Common myeloid progenitor, CD34-positive (primary cell): ENCODE data around the gene RFX1.

Source experiments
- CTCF ChIA-PET: fragments of 350-600 bp; sonication (Branson Sonifier 250); formaldehyde crosslinking; loops from one replicate; lab custom pipeline; 2021; ENCODE audit warnings: antibody characterized with exemption; lab: Charles Lee
- POLR2A ChIA-PET: fragments of 350-600 bp; sonication (Branson Sonifier 250); formaldehyde crosslinking; loops from one replicate; lab custom pipeline; 2021; ENCODE audit warnings: antibody characterized with exemption; lab: Charles Lee
- DNase-seq, 3 donors: peaks; one replicate each; pipeline versions ENCODE4 v3.0.0 to v3.0.0-alpha.2; 2013
- H3K27ac ChIP-seq, 2 experiments: 1 replicate in 1 of 2; 2 replicates in 1 of 2; pipeline ENCODE4 v1.7.0; 2013; ENCODE audit warnings: inconsistent platforms in 2 of 2, low read length in 2 of 2, mild to moderate bottlenecking in 2 of 2, low read depth in 1 of 2, moderate library complexity in 1 of 2; ENCODE audit not compliant: severe bottlenecking in 2 of 2, insufficient read depth in 1 of 2, poor library complexity in 1 of 2
- H3K27me3 ChIP-seq, 5 experiments: replicated peaks in 2 of 5; 1 replicate in 3 of 5; 2 replicates in 2 of 5; pipeline versions ENCODE4 v1.6.1 to v1.7.0; 2013; ENCODE audit warnings: low read length in 4 of 5, mild to moderate bottlenecking in 2 of 5, moderate library complexity in 2 of 5, inconsistent platforms in 1 of 5; ENCODE audit not compliant: insufficient read depth in 5 of 5, control insufficient read depth in 4 of 5
- H3K36me3 ChIP-seq, 4 experiments: 1 replicate in 2 of 4; 2 replicates in 2 of 4; pipeline versions ENCODE4 v1.6.1 to v1.7.0; 2013; ENCODE audit warnings: low read length in 3 of 4, control low read depth in 1 of 4, mild to moderate bottlenecking in 1 of 4; ENCODE audit not compliant: control insufficient read depth in 4 of 4, insufficient read depth in 4 of 4
- H3K4me1 ChIP-seq, 4 experiments: 1 replicate in 3 of 4; 2 replicates in 1 of 4; pipeline versions ENCODE4 v1.6.1 to v1.7.1; 2013; ENCODE audit warnings: low read length in 3 of 4, mild to moderate bottlenecking in 3 of 4, control low read depth in 1 of 4, inconsistent platforms in 1 of 4, moderate library complexity in 1 of 4; ENCODE audit not compliant: control insufficient read depth in 4 of 4, insufficient read depth in 4 of 4; ENCODE audit errors: control extremely low read depth in 1 of 4
- H3K4me3 ChIP-seq, 7 experiments: 1 replicate in 4 of 7; 2 replicates in 3 of 7; pipeline versions ENCODE4 v1.5.1 to v1.7.0; 2013; ENCODE audit warnings: mild to moderate bottlenecking in 7 of 7, low read length in 6 of 7, moderate library complexity in 6 of 7, inconsistent platforms in 2 of 7, low read depth in 2 of 7, control low read depth in 1 of 7; ENCODE audit not compliant: insufficient read depth in 4 of 7, control insufficient read depth in 1 of 7; ENCODE audit errors: extremely low read depth in 1 of 7
- H3K9me3 ChIP-seq, 5 experiments: 1 replicate in 4 of 5; 2 replicates in 1 of 5; pipeline versions ENCODE4 v1.6.1 to v1.7.1; 2013; ENCODE audit warnings: low read length in 4 of 5, mild to moderate bottlenecking in 2 of 5, inconsistent platforms in 1 of 5, low read depth in 1 of 5, moderate library complexity in 1 of 5; ENCODE audit not compliant: control insufficient read depth in 4 of 5, insufficient read depth in 2 of 5; ENCODE audit errors: control extremely low read depth in 1 of 5
- WGBS: methylation state at CpG from one replicate; pipeline ENCODE4 v1.1.5; 2013; ENCODE audit not compliant: insufficient coverage; 5-methylcytosine and 5-hydroxymethylcytosine counted together

The RFX1 gene

GRCh38 chr19:13918726-13919411 lies 87.3 kb downstream of the RFX1 start:
- 95% methylated on average over 33 of the region's 34 CpGs for WGBS

GRCh38 chr19:13917888-13918406 lies 88.2 kb downstream of the RFX1 start:
- Histone ChIP-seq H3K36me3 (peaks cover 19 to 70% (median 49%) of the 10 kb centered on the region in 4 experiments), H3K4me1 (no peaks in the 10 kb centered on the region), H3K27ac (no peak overlapping the region), H3K4me3 (no peak overlapping the region), H3K9me3 (peaks cover 0 to 8% (median 5%) of the 10 kb centered on the region in 5 experiments), H3K27me3 (no peaks in the 10 kb centered on the region)
- 93% methylated on average over 11 of the region's 14 CpGs for WGBS
- CTCF ChIA-PET = interaction anchor here (0.7 to 1.7 kb wide), 3 partner anchors 9 to 134 kb away, joined by 3 to 5 read pairs (median 3); no protein-coding TSS in a partner anchor
- no peak for DNase-seq
- POLR2A ChIA-PET = no interaction called here

More at GRCh38 chr19:13918726-13919411, 87.3 kb downstream of the RFX1 start:
- POLR2A ChIA-PET = no interaction called here
- Histone ChIP-seq H3K36me3 (peaks cover 18 to 71% (median 48%) of the 10 kb centered on the region in 4 experiments), H3K4me1 (no peaks in the 10 kb centered on the region), H3K27ac (no peak overlapping the region), H3K4me3 (no peak overlapping the region), H3K9me3 (peaks cover 0 to 8% (median 5%) of the 10 kb centered on the region in 5 experiments), H3K27me3 (no peaks in the 10 kb centered on the region)
- CTCF ChIA-PET = interaction anchor here (0.7 to 1.7 kb wide), 3 partner anchors 10 to 15 kb away, joined by 3 to 5 read pairs (median 3); no protein-coding TSS in a partner anchor
- DNase-seq = no peak

GRCh38 chr19:13914777-13915176 lies 91.3 kb downstream of the RFX1 start:
- DNase-seq = no peak
- peaks cover 16 to 65% (median 37%) of the 10 kb centered on the region in 4 experiments for H3K36me3 ChIP-seq
- no peaks in the 10 kb centered on the region for H3K27me3 ChIP-seq
- no peaks in the 10 kb centered on the region for H3K9me3 ChIP-seq
- no peak overlapping the region for H3K4me3 ChIP-seq
- CTCF ChIA-PET = interaction anchor here (2.6 kb wide), 1 partner anchor 19 kb away, joined by 10 read pairs; no protein-coding TSS in a partner anchor
- POLR2A ChIA-PET = no interaction called here
- 100% methylated on average over 2 of the region's 3 CpGs for WGBS
- H3K27ac ChIP-seq = no peak overlapping the region
- H3K4me1 ChIP-seq = no peaks in the 10 kb centered on the region

- no peak overlapping the region for H3K4me3 ChIP-seq
- ChIA-PET CTCF (no interaction called here), POLR2A (no interaction called here)
- H3K27ac ChIP-seq = no peak overlapping the region
- DNase-seq = no peak
- H3K9me3 ChIP-seq = no peaks in the 10 kb centered on the region
- no peaks in the 10 kb centered on the region for H3K4me1 ChIP-seq
- H3K36me3 ChIP-seq = peaks cover 14 to 61% (median 33%) of the 10 kb centered on the region in 4 experiments
- WGBS = over 99% methylated on average over 13 of the region's 17 CpGs
- H3K27me3 ChIP-seq = no peaks in the 10 kb centered on the region
Measured at GRCh38 chr19:13913352-13913751, 92.8 kb downstream of the RFX1 start.
